HK-2 (cell line): ENCODE results near the gene DBNL.

Experiments used
- DNase-seq: peaks from one replicate; pipeline ENCODE4 v3.0.0-alpha.2; 2018; ENCODE audit not compliant: unreplicated experiment

The DBNL gene

DNA sequence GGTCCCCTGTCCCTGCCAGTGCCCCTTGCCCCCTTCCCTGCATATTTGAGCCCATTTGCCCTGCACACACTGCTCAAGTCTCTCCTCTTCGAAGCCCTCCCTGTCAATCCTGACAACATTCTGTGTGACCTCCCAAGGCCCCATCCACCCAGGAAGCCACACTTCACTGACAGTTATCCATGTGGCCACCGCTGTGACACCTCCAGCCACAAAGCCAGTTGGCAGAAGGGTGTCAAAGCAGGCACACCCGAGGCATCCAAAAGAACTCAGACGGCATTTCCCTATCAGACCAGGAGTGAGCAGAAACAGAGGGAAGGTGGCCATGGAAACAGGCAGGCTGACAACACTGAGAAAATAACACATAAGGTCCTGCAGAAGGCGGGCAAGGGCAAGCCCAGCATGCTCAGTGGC, 33.2 kb downstream of the DBNL start:
- no peak for DNase-seq

DNA sequence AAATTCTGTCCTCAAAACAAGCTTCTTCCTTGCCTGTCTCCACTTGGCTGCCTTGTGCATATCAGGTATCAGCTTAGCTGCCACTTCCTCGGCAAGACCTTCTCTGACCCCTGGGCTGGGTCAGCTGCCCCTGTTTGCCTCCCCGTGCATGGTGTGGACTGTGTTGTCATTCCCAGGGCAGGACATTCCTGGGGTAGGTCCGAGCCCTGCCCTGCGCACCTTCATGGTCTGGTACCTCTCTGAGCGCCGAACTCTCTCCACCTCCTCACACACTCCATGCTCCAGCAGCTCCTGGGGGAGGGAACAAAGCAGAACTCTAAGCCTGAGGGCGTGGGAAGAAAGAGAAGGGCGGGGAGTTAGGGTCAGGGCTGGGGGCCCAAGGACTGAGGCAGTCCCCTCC, 34.0 kb downstream of the DBNL start:
- DNase-seq, result peak; percentile 71

DNA sequence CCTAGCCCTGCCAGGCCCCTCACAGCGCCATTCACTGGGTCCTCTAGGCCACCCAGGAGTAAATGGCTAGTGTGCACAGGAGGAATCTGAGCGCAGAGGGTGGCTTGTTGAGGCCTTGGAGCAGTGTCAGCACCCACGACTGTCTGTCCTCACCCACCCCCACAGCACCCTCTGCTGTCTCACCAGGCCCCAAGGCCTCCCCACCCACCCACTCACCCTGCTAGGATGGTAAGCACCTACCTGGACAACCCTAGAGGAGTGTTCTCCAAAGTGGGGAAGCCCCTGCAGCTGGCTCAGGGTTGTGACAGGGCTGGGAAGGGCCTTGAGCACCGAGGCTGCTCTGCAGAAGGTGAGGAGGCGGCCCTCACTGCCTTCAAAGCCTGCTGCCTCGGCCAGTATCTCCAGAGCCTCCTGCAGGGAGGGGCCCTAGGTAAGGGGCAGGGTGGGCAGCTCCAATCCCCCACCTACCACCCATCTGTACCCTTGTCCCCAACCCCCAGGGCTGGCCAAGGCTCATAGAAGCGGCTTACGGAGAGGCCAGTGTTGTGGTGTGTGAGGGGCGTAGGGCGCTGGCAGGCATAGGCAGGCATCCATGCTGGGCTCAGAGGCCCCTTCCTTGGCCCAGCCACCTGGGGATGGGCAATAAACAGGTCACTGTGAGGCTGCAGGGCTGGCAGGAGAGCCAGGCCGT, 35.0 kb downstream of the DBNL start:
- no peak for DNase-seq

DNA sequence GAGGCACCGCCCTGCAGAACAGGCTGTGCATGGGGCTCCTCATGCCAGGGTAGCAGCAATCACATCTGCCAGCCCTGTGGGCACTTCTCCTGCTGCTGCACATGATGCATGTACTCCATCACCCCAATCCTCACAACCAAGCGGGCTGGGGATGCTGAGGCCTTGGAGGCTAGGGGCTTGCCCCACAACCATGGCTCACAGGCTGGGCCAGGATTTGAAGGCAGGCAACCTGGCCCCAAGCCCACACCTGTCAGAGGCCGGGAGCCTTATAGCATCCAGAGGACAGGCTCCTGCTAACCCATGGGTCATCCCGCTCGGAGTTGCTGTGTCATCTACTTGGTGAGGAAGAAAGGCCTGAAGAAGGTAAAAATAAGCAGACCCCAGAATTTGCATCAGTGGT, 35.6 kb downstream of the DBNL start:
- no peak for DNase-seq

DNA sequence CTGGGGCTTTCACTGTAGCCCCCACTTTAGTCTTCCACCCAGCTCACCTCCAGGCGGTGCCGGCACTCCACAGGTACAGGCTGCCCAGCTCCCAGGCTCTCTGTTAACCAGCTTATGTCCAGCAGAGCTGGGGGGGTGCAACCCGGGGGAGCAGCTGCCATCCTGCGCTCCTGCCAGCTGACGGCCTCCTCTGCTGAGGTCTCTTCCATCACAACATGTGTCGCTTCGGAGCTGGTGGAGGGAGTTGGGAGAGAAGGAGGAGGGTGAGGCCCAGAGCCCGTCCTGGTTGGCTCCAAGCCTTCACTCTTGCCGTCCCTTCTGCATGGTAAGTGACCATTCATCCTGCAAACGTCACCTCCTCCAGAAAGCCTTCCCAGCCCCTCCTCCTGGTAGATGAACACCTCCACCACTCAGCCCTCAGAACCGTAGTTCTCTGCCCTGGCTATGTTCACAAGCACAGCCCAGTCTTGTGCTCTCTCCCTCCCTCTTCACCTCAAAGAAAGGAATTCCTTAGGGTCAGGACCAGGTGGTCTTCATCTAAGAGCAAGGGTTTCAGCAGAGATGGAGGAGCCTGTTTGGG, 36.3 kb downstream of the DBNL start:
- no peak for DNase-seq

DNA sequence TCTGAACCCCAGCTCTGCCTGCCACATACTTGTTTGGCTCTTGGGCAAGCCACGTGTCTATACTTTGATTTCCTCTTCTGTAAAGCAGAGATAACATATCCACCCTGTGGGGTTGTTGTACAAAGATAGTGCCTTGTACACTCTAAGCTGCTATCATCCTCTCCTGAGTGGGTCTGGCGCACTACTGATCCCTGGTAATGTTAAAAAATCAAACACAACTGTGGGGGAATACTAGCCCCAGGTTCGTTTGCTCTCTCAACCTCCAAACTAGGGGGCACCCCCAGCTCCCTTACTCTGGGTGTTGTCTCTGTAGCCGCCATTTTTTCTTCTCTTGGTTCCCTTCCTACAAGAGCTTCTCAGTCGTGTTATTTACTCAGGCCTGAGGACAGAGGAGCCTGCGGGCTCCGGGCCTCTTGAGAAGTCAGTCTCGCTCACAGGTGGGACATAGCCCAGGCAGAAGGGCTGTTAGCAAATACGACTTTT, 36.8 kb downstream of the DBNL start:
- DNase-seq, result no peak

DNA sequence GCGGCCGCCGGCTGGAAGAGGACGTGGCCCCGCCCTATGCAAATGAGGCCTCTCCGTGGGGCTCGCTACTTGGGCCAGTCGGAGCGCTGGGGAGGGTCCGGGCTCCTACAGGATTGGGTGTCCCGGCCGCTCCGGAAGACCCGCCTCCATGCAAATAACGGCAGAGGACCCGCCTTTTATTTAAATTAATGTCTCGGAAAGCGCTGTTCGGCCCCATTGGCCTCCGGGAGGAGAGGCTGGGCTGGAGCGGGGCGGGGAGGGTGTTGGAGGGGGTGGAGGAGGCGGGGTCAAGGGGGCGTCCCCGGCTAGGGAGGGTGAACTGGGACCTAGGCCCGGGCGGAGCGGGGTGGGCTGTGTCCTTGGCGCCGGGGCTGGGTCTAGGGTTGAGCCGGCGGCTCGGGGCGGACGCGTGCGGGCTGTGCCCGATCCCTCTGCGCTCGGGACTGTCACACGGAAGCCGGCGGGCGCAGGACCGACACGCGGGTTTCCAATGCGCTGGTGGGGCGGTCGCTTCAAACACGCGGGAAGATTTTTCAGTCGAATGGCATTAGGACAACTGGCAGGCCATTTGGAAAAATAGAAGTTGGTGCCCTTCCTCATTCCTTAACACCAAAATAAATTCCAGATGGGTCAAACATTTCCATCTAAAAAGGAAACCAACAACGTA, 38.2 kb downstream of the DBNL start:
- peak; percentile 99 for DNase-seq

DNA sequence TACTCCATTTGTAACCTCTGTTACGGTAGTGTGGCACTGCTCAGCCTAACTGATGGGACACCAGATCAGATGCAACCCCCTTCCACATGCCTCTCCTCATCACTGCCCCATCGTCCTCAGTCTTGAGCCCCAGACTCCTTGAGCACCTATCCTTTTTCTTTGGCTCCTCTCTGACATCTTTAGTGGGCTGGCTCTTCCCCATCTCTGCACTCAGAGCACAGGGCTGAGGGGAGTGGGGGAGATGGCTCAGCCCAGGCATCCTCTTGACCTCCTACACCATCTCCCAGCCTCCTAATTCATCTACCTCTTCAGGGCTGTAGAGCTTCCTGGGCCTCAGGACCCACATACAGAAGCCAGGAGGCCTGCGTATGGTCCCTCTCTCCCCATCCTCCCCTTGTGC, 39.3 kb downstream of the DBNL start:
- DNase-seq, result no peak

DNA sequence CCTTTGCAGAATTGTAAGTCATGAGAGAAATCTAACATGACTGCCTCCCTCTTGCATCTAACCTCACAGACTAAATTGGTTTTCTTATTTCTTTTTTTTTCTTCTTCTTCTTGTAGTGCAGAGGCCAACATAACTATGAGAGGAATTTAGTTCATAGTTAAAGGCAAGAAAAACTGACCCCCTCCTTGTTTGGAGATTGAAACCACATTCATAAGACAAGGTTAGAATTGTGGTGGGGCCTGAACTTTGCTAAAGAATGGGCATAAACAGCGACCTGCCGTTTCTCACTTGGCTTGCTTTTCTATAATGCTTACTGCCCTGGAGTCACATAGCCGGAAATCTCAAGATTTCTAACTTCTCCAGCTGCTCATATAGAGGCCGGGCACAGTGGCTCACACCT, 40.2 kb downstream of the DBNL start:
- no peak for DNase-seq

DNA sequence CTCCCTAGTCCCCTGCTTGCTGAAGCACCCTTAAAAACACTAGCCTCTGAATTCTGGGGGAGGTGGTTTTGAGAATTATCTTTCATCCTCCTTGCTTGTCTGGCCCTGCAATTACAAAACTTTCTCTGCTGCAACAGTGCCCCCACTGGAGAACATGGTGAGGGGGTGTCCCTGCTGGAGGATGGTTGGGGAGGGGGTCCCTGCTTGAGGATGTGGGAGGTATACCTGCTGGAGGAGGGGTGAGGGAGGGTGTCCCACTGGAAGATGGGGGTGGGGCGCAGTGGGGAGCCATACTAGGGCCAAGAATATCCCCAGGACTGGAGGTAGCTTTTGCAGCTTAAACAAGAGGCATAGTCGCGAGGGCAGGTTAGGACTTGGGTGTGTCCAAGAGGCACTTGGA, 41.0 kb downstream of the DBNL start:
- no peak for DNase-seq

DNA sequence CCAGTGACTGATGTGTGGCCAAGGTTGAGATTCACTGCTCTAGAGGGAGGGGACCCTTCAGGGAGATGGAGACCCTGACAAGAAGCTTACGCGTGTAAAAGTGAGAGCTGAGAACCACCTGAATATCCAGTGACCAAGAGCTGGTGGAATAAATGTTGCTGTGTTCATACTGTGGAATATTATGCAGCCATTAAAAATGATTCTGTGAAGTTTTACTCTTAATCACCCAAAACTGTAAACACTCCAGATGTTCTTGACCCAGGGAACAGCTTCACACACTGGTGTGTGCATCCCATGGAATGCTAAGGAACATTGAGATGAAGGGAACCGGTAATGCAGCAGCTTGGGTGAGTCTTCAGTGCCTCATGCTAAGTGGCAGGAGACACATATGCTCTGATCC, 42.1 kb downstream of the DBNL start:
- DNase-seq, result no peak

DNA sequence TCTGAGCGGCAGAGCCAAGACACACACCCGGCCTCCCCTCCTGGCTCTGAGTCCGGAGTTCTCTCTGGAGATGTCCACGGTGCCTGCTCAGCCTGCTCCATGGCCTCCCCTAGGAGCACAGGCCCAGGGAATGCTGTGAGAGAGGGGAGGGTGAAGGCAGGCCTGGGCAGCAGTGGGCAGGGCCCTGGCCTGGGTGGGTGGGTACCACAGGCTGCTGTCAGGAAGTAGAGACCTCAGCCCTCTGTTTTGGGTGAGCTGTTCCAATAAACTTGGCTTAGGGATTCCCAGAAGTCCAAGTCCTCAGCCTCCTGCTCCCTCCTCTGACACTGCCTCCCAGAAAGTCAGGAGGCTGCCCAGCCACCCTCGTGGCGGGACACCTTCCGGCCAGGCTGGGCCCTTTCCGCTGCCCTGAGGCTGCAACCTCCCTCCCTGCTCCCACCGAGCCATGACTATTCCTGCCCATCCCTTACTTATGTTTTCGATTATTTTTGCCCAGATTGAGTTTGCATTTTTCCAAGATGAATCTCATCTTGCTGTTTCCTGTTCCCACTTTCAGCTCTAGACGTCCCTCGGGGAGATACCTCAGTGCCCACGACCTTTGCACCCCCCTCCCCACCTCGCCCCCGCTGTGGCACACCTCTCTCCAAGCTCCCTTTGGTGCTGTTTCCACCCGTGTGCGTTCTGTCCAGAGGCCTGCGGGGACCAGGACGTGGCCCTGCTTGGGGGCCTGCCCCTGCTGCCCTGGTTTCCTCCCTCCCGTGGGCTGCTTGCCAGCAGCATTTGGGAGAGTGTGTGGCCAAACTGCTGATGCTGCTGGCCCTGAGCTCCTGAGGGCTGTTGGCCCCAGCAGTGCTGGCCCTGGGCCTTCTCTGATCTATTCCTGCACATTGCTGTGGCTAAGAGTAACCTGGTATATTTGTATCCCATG, 43.7 kb downstream of the DBNL start:
- DNase-seq, result no peak

DNA sequence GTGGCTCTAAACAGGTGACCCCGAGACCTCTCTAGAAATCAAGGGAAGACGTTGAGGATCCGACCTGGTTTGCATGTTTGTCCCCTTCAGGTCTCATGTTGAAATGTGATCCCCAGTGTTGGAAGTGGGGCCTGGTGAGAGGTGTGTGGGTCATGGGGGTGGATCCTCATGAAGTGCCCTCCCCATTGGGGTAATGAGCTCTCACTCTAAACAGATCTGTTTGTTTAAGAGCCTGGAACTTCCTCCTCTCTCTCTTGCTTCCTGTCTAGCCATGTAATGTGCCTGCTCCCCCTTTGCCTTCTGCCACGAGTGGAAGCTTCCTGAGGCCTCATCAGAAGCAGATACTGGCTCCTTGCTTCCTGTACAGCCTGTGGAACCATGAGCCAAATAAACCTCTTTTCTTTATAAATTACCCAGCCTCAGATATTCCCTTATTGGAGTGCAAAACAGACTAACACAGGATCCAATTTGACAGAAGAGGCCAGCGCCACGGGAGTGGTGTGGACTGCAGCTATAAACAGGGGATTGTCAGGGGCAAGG, 48.7 kb downstream of the DBNL start:
- DNase-seq, result no peak

DNA sequence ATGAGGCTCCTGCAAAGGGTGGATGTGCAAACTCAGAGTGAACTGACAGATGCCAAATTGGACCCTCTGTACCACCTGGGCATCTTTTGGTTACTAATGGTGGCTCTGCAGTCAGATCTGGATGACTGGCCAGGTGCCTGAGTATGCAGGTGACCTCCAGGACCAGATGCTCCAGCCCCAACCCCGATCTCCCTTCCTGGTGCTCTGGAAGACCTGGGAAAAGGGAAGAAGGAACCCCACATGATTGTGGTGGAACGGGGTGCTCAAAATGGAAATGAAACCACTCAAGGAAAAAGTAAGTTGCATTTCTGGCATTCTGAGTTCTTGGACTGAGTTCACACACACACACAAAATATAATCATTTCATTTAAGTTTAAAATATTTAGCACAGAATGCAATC, 49.9 kb downstream of the DBNL start:
- DNase-seq, result no peak

DNA sequence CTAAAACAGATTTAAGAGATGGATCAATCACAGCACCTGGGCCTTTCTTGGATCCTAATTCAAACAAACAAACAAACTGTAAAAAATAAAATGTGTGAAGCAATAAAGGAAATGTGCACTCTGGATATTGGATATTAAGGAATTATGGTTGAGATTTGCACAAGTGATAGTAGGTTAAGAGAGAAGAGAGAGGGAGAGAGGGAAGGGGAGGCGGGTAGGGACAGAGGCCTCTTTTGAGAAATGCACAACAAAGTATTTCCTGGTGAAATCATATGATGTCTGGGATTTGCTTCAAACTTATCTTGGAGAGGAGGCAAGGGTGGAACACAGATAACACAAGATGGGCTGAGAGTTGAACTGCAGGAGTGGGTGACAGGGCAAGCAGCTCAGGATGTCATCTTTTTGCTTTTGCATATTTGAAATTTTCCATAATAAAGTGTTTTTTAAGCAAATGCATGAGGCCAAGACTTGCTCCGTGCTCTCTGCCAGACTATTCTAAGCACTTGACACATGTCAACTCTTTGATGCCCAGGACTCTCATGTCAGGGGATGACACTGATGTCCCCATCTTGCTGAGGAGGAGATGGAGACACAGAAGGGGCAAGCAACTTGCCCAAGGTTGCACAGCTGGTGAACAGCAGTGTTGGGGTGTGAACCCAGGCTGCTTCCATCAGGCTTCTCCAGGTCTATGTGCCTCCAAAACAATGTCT, 50.5 kb downstream of the DBNL start:
- no peak for DNase-seq

DNA sequence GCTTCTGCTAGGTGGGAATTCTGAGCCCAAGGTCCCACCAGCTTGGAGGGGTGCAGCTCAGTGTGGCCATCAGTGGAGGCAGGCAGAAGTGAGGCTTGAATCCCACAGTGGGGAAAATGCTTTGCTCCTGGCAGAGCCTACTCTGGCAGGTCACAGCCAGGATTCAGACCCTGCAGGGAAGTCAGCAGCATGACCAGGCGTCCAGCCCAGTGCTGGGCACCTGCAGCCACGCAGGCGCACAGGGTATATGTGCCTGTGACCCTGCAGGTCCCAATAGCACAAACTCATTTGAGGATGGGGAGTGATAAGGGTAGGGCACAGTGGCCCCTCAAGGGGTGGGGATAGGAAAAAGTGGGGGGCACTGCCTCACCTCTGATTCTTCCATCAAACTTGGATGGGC, 51.3 kb downstream of the DBNL start:
- no peak for DNase-seq

DNA sequence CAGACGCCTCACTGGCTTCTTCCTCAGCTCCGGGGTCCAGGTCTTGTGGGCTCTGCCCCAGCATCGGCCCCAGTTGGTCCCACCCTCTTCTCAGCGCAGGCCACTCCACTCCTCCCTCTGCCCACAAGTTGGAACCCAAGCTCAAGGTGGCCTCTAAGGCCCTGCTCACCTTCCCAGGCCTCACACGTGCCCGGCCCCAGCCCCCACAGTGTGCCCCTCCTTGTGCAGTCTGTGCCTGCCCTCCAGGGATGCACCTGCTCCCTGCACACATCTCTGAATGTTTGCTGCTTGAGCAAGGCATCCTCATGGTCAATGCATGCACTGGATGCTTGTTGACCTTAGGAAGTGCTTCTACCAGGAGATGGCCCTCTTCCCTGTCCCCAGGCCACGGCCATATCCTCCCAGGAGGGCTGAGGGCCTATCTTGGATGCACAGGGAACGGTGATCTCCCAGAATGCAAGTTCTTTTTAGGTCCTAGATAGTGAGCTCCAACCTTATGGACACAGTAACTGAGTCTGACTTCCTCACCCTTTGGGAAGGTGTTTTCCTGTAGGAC, 51.9 kb downstream of the DBNL start:
- DNase-seq, result no peak

DNA sequence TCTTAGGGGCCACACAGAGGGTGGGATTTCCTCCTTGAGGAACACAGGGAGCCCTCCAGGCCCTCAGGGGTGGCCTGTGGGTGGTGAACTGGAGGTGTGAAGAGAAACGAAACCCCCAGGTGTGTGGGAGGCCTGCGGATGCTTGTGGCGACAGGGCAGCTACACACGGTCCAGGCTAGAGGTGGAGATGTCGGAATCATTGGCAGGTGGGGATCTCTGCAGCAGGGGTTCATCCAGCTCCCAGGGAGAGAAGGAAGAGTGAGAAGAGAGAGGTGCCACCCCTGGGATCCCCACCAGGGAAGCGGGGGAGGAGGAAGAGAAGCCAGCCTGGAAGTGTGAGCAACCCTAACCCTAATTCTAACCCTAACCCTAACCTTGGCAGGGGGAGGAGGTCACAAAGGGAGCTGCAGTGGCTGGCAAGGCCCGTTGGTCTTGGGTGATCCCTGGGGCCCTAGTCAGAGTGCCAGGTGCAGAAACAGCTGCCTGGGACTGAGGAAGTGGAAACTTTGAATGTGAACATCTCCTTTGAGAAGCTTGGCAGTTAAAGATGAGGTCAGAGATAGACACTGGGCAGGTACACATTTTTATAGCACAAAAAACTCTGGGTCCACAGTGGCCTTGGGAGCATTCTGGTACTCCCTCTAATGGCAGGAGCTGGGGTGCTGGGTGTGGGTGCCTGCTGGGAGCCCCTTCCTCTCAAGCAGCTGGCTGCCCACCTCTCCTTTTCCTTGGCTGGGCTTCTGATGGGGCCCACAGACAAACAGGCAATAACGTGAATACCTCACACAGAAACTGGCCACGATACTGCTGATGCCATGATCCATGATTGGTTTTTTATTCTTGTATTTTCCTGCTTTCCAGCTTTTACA, 52.8 kb downstream of the DBNL start:
- DNase-seq, result no peak

DNA sequence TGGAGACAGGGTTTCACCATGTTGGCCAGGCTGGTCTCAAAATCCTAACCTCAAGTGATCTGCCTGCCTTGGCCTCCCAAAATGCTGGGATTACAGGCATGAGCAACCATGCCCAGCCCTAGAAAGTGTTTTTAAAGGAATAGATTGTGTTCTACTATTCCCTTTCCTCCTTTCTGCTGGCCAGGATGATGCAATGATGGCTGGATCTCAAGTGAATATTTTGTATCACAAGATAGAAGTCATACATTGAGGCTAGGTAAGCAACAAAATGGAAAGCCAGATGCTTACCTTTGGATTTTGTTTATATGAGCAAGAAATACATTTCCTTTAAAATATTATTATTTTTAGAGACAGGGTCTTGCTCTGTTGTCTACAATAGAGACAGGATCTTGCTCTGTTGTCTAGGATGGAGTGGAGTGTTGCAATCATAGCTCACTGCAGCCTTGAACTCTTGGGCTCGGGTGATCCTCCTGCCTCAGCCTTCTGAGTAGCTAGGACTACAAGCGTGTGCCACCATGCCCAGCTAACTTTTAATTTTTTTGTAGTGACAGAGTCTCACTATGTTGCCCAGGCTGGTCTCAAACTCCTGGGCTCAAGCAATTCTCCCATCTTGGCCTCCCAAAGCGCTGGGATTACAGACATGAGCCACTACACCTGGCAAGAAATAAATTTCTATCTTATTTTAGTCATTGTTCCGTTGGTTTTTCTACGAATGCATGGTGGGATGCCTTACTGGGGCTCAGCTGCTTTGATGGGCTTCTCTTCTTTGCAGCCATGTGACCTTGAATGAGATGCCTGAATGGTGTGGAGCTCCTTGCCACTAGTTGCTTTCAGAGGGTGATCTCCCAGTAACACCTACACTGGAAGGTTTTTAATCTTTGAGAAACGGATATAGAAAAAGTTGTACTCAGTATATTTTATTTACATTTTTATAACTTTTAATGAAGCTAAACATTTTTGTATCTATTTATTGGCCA, 53.9 kb downstream of the DBNL start:
- no peak for DNase-seq
